Measurements from ENCODE around the gene DUOX1.

Gene DUOX1

DNA sequence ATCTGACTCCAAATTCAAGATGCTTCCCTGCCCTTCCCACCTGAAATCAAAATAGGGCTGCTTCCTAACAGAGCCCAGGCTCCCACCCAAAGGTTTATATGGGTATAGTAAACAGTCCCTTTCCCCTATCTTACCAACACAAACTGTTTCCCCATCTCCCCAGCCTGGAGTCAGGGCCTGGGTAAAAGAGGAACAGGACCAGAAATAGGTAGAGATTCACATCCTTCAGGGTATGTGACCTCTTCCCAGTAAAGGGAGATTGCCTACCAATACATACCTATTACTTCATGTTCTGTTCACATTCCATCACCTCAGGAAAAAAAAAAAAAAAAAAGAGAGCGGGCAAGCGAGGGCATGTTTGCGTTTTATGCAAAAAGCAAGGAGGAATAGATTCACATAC, 67.7 kb downstream of the DUOX1 start:
- DNase-seq = no peak

DNA sequence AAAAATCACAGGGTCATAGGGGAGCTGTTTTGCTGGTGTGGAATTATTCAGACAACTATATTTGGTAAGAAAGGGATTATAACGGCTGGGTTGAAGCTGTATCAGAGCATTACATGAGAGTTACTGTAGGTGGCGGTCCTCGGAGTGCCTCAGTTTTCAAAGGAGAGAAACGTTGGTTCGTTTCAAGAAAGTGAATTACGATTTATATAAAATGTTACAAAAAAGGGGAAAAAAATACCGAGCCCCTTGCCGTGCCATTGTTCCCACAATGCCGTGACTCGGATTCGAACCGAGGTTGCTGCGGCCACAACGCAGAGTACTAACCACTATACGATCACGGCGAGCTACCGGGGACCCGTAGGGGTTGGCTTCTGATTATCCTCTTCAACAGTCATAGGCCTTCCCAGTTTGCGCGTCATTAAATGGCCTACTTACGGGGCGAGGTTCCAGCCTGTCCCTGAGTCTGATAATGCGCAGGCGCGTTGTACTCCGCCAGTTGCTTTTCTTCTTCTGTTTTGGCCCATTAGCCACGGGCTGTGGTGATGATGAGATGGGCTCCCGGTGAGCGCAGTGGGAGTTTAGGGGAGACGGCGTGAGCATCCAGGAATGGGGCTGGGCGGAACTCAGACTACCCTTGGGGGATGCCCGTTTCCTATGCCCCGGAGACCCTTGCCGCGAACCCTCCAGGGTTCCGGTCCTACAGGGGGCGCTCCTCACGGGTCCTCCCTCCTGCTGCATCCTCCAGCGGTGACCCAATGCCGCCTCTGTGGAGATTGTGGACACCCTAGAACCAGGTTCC, 68.7 kb downstream of the DUOX1 start:
- peak; percentile 93 to 97 for DNase-seq

DNA sequence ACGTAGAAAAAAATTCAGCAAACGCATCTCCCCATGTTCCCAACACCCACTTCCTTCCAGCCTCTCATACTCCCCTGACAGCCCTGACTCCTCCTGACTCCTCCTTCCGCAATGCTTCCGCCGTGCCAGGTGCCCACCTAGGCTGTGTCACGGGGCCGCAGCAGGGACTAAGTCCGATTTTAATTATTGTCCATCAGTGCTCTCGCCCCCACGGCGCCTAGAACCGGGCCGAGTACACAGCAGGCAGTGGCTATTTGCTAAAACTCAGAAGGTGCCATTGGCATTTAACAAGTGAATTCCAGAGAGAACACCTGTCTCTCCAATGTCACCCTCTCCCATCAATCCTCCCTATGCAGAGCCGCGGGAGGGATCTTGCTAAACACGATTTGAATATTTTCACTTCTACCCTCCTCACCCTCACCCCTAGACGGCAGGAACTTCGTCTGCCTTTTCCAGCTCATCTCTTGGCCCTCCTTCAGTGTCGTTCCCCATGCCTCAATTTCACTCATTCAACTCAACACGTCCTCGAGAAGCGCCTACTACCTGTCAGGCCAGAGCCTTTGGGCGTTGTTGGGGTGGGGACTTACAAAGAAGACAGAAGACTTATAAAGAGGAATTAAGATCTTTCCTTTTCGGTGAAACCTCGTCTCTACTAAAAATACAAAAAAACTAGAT, 69.5 kb downstream of the DUOX1 start:
- no peak for DNase-seq

DNA sequence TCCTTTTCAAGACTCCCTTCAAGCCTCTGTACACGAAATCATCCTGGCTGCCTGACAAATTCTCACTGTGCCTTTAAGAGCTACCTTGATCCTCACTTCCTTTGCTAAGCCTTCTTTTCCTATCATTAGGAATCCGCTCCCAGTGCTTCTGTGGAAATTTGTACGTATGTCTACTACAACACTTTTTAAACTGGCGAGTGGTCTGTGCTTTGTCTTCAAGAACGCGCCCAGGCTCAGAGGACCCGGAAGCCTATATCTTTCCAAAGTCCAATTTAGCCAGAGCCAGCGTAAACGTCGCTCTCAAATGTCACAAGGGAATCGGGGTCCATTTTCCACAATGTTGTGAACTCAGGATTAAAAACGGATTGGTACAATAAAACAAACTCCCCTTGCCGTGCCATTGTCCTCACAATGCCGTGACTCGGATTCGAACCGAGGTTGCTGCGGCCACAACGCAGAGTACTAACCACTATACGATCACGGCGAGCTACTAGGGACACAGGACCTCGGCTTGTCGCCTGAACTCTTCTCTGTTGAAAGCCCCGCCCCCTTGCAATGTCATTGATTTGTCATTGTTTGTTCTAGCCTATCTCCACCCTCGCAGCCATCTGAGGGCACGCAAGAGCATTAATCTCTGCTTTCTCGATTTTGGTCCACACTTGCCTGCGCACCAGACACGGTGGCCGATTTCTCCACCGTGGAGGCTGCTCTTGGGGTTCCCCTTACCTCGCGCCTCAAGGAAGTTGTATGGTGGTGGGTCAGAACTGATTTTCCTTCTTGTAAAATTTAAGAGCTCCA, 70.4 kb downstream of the DUOX1 start:
- DNase-seq = peak; percentile 91 to 98

DNA sequence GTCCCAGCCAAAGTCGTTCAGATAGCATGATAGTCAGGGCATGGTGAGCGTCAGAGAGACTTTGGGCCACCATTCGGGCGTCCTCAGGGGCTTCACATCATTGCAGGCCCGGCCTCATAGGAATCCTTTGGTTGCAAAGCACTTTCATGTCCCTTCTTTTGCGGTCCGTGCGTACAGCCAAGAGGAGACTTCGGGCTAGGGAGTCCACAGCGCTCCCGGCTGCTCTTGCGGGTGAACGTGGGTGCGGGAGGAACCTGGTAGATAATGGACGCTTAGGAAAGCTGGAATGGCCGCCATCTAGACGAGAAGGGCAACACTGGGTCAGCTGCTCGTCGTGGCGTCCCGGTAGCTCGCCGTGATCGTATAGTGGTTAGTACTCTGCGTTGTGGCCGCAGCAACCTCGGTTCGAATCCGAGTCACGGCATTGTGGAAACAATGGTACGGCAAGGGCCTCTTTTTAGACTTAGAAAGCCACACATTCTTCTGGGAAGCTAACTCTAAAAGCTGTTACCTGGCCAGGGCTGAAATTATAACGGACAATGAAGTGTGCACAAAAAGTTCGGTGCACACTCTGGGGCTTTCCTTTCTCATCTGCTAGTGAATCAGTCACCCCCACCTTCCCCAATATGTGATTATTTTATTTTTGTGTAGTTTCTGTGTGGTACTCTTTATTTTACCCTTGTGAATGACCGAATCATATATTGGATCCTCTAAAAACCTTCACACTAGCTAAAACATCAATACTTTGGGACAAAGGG, 71.2 kb downstream of the DUOX1 start:
- peak; percentile 74 for DNase-seq

DNA sequence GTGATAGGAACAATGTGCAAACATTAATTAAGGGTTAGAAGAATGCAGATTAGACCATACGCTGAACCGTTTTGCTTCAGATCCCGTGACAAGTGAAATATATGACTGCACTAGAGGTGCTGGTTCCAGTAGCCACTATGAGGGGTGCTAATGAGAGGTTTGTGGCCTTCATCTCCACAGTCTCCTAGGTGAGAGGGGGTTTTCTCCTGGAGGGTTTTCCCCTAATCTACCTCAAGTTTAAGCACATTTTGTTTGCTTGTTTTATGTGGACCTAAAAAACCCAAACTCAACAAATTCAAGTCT, 71.7 kb downstream of the DUOX1 start:
- DNase-seq = no peak

DNA sequence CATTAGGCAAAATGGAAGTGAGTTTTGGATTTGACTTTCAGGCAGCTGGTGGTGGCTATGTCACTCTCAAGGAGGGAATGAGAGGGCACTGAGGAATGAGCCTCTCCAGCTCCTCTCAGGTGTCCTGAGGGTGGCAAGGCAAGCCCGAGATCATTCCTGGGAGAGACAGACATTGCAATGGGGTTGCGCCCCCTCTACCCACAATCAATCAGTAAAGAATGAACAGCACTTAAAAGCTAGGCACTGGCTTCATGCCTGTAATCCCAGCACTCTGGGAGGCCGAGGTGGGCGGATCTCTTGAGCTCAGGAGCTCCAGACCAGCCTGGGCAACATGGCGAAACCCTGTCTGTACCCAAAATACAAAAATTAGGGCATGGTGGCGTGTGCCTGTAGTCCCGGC, 72.1 kb downstream of the DUOX1 start:
- no peak for DNase-seq

DNA sequence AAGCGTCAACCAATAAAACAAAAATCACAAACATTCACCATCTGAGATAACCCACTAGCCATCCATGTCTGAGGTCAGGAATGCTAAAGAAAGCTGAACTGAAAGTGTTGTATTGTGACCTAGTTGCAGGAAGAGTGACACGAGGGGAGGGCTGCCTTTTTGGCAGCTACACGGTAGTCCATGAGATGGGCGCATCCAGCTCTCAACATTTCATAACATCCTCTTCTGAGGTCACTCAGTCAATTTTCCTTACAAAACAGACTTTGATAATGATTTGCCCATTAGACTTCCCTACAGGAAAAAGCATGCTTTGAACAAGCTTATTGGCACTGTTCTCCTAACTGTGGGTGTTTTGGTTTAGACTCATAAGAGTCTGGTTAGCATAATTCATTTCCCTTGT, 73.4 kb downstream of the DUOX1 start:
- no peak for DNase-seq

DNA sequence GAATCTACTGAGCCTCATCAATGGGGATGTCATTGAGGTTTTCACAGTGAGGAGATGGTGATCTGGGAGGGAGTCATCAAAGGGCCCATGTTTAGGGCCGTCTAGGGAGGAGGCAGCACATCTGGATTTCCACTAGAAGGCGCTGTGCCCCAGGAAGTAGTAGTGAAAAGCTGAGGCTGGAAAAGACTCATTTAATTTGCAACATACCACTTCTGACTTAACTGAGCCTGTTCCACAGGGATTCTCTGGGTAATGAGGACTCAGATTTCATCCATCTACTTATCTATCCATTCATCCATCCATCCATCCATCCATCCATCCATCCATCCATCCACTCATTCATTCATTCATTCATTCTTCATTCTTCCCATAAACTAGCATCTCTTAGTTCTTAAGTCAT, 75.4 kb downstream of the DUOX1 start:
- peak in 1 of 2 donors; percentile 58 for DNase-seq

DNA sequence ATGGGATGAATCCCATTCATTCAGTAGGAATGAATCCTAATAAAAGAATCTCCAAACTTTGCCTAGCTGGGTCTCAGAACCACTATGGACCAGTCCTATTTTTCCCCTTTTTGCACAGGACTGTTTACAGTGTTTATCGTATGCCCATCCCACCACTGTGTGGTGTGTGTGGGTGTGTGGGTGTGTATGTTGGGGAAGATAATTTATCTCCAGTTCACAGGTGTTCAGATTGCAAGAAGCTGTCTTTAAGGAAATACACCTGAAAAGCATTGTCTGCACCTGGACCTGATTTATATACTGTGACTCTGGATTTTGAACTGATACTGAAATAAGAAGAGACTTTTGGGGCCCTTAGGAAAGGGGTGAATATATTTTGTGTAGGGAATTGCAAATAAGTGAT, 82.7 kb downstream of the DUOX1 start:
- no peak for DNase-seq

Measured in bone marrow (tissue), 2 donors.